ENCODE results near the gene DNAJB6. TPM values are rescaled to one million over a fixed set of nuclear protein-coding genes. Genes with fewer than 3 reads are reported as not detected.

The DNAJB6 gene
- total and polyA plus RNA-seq, 7 donors, result 103 to 326 (median 229) TPM

- H3K27me3 ChIP-seq (ENCODE audit: insufficient read depth in 3 of 3, low read length in 2 of 3), result no peaks in the 10 kb centered on the region
- ATAC-seq (peak; percentile 74 to 89 (median 80)), DNase-seq (peak; percentile 52 to 86)
- peak overlapping the region; percentile 73 for H3K27ac ChIP-seq
- H3K36me3 ChIP-seq (ENCODE audit: insufficient read depth in 1 of 2, low read depth in 1 of 2), result peaks cover 0 to 35% of the 10 kb centered on the region in 2 donors
- H3K9me3 ChIP-seq, result no peaks in the 10 kb centered on the region
- H3K4me1 ChIP-seq, result peaks cover 19% of the 10 kb centered on the region
- WGBS, 3 donors, result 36 to 51% (median 45%) methylated on average over 30 to 32 of the region's 32 CpGs
- intact Hi-C loops (cut with DNase I), result loop anchor here in 1 of 2 donors (10.0 kb wide), 1 partner anchor 131 kb away; no protein-coding TSS in a partner anchor
- peak; percentile 39 for TF ChIP-seq CTCF (IDR thresholded peaks at IDR 0.05)
- no peak overlapping the region for H3K4me3 ChIP-seq
Measured at GRCh38 chr7:157405914-157406810, 69.4 kb downstream of the DNAJB6 start.

- H3K36me3 ChIP-seq (ENCODE audit: insufficient read depth in 1 of 2, low read depth in 1 of 2), result peaks cover 0 to 41% of the 10 kb centered on the region in 2 donors
- peaks cover 19% of the 10 kb centered on the region for H3K4me1 ChIP-seq
- ATAC-seq (no peak), DNase-seq (no peak)
- no peaks in the 10 kb centered on the region for H3K9me3 ChIP-seq
- no peaks in the 10 kb centered on the region for H3K27me3 ChIP-seq (ENCODE audit: insufficient read depth in 3 of 3, low read length in 2 of 3)
- WGBS, 3 donors, result 80 to 92% (median 81%) methylated on average over 22 of the region's 22 CpGs
- intact Hi-C loops (cut with DNase I), result loop anchor here in 1 of 2 donors (10.0 kb wide), 1 partner anchor 132 kb away; no protein-coding TSS in a partner anchor
- H3K4me3 ChIP-seq, result no peak overlapping the region
- TF ChIP-seq CTCF (IDR thresholded peaks at IDR 0.05), result no peak
- H3K27ac ChIP-seq, result no peak overlapping the region
Measured at GRCh38 chr7:157406971-157407370, 70.2 kb downstream of the DNAJB6 start.

GRCh38 chr7:157407512-157408257 is 70.9 kb downstream of the DNAJB6 start:
- DNase-seq (no peak), ATAC-seq (no peak)
- Histone ChIP-seq H3K36me3 (ENCODE audit: insufficient read depth in 1 of 2, low read depth in 1 of 2) (peaks cover 0 to 48% of the 10 kb centered on the region in 2 donors), H3K9me3 (no peaks in the 10 kb centered on the region), H3K4me3 (no peak overlapping the region), H3K27ac (no peak overlapping the region), H3K4me1 (peaks cover 19% of the 10 kb centered on the region), H3K27me3 (ENCODE audit: insufficient read depth in 3 of 3, low read length in 2 of 3) (no peaks in the 10 kb centered on the region)
- TF ChIP-seq CTCF (IDR thresholded peaks at IDR 0.05), result no peak
- intact Hi-C loops (cut with DNase I), result loop anchor here in 1 of 2 donors (10.0 kb wide), 1 partner anchor 133 kb away; no protein-coding TSS in a partner anchor
- WGBS, 3 donors, result 87 to 92% (median 90%) methylated on average over 30 of the region's 30 CpGs

GRCh38 chr7:157408258-157409101 is 71.7 kb downstream of the DNAJB6 start:
- H3K27ac ChIP-seq, result no peak overlapping the region
- intact Hi-C loops (cut with DNase I), result loop anchor here in 1 of 2 donors (10.0 kb wide), 1 partner anchor 134 kb away; no protein-coding TSS in a partner anchor
- WGBS, 3 donors, result 91 to 93% (median 91%) methylated on average over 29 of the region's 29 CpGs
- ATAC-seq, result no peak
- no peaks in the 10 kb centered on the region for H3K9me3 ChIP-seq
- no peak for DNase-seq
- no peak overlapping the region for H3K4me3 ChIP-seq
- peaks cover 19% of the 10 kb centered on the region for H3K4me1 ChIP-seq
- no peaks in the 10 kb centered on the region for H3K27me3 ChIP-seq (ENCODE audit: insufficient read depth in 3 of 3, low read length in 2 of 3)
- no peak for TF ChIP-seq CTCF (IDR thresholded peaks at IDR 0.05)
- H3K36me3 ChIP-seq (ENCODE audit: insufficient read depth in 1 of 2, low read depth in 1 of 2), result peaks cover 0 to 56% of the 10 kb centered on the region in 2 donors

All from psoas muscle (tissue), 8 donors.